ENCODE data around the gene GSE1.

GSE1 gene

DNA sequence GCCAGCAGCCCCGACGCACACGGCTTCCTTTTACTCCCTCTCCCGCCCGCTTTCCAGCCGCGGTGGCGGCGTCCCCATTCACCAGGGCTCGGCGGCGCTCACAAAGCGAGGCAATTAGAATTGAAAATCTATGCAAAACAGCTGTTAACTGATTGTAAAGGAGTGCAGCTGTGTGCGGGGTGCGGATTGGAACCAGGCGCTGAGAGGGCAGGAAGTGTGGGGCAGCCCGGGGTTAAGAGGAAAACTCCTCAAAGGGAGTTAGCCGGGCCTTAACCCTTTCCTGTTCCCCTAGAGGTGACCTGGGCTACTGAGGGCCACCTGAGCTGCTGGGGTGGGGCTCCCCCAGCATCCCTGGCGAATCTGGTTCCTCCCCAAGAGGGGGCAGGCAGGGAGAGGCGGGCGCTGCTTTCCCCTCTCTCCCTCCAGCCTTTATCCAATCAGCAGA, 5.8 kb upstream of the GSE1 start:
- FAIRE-seq = no peak

DNA sequence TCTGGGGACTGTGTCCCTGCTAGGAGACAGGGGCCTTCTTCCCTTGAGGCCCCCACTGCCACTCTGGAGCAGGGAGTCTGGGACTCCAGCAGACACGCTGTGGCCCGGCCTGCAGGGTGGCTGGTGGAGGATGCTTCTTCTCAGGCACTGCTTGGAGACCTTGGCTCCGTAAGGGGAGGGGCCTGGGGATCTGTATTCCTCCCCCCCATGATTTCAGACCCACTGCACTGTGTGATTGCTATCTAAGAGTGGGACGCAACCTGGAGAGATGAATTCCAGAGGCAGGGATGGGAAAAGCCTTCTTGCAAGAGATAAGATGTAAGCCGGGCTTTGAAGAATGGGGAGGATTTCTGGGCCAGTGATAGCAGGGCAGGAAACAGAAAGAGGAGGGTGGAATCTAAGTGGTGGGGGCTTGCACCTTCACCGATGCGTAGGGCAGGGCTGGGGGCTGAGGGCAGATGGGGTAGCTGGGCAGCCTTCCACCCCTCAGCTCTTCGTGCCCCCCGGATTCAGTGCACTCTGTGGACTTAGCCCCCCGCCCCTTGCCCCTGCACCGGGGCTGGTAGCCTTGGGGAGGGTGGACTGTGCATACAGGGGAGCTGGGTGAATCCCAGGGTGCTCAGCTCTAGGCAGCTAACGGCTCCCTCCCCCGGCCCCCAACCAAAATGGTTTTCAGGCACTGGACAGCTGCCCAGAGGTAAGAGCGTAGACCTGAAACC, 5.2 kb upstream of the GSE1 start:
- no peak for FAIRE-seq

DNA sequence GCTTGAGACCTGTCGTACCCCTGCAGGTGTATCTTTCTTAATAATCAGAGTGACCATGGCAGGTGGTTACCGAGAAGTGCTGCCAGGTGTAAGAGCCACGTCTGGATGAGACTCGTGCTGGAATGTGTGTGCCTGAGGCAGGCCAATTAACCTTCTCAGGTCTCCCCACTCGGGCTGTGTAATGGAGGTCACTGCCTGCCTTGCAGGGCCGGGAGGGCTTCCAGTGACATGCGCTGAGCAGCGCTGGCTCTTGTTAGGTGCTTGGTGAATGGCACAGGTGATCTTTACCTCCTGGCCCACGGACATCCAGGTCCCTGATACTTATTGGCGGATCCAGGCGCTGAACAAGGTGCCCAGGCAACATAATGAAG, 4.6 kb upstream of the GSE1 start:
- no peak for FAIRE-seq

DNA sequence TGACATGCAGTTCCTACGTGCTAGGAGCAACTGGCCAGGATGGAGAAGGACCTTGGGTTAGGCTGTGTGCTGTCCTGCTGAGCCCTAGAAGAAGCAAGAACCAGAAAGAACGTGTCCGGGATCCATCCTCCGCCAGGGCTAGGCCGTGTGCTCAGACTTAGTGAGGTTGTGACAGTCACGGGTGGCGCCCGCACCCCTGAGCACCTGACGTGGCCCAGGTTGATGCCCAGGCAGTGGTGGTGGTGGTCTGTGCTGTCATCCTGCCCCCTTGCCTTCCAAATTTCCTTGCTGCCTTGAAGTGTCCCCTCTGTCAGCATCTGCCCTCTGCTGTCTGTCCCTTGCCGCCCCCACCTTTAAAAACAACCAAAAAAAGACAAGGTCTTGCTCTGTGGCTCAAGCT, 4.2 kb upstream of the GSE1 start:
- no peak for FAIRE-seq

DNA sequence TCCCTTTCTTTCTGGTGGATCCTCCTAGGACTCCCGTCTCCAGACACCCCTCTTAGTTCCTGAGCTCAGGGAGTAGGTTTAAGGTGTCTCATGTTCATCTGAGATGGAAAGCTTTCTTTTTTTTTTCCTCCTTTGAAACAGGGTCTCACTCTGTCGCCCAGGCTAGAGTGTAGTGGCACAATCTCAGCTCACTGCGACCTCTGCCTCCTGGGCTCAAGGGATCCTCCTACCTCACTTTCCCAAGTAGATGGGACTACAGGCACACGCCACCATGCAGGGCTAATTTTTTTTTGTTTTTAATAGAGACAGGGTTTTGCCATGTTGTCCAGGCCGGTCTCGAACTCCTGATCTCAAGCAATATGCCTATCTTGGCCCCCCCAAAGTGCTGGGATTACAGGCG, 3.6 kb upstream of the GSE1 start:
- FAIRE-seq = no peak

DNA sequence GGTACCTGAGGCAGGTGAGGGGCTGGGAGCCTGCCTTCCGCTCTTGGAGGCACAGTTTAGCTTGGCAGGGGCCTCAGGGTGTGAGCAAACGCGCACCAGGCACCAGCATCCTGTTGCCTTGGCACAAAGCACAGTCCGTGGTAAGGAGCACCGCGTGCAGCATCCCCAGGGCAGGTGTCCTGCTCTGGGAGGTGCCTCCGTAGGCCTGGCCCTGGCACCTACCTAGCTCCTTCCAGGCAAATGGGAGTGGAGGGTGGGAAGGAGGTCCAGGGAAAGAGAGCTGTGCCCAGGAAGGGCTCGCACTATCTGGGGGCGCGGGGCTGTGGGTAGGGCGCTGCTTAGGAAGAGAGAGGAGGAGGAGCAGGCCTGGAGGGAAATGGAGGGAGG, 3.1 kb upstream of the GSE1 start:
- FAIRE-seq = no peak

DNA sequence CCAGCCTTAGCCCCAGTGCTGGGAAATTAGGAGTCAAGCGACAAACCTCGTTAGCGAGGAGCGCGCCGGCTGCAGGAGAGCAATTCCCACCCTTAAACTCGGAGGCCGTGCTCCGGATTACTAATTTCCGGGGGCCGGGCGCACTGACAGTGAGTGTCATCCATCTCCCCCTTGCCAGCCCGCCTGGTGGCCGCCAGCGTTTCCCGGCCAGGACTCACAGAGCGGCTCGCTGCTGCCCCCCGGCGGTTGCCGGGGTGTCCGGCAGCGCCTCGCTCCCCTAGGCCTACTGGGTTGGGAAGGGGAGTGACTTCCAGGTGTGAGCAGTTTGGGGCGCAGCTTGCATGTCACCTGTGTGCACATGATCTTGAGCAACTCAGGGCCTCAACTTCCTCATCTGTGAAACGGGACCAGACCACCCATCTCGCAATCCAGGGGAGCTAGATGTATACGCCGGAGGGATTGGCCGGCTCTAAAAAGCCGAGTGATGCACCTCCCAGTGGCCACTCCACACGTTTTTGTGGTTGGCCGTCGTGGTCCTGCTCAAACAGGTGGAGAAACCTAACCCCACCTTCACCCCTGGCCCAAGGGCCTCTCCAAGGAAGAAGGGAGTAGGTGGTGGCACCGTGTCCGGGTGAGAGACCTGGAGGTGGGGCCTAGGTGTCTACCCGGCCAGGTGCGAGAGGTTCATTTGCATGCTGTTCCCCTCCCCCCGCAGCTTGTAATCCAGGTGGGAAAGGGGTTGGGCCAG, 2.5 kb upstream of the GSE1 start:
- no peak for FAIRE-seq

DNA sequence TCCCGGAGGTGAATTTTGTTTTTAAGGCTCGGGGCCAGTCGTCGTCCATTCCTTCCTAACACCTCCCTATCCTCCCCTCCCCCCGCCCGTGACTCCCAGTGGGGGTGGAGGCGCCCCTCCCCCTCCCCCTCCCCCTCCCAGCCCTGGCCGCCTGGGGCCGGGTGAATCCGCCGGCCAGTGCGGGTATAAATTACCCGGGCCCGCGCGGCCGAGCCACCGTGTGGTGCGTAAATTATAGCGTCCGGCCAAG, 2.0 kb upstream of the GSE1 start:
- FAIRE-seq = no peak

DNA sequence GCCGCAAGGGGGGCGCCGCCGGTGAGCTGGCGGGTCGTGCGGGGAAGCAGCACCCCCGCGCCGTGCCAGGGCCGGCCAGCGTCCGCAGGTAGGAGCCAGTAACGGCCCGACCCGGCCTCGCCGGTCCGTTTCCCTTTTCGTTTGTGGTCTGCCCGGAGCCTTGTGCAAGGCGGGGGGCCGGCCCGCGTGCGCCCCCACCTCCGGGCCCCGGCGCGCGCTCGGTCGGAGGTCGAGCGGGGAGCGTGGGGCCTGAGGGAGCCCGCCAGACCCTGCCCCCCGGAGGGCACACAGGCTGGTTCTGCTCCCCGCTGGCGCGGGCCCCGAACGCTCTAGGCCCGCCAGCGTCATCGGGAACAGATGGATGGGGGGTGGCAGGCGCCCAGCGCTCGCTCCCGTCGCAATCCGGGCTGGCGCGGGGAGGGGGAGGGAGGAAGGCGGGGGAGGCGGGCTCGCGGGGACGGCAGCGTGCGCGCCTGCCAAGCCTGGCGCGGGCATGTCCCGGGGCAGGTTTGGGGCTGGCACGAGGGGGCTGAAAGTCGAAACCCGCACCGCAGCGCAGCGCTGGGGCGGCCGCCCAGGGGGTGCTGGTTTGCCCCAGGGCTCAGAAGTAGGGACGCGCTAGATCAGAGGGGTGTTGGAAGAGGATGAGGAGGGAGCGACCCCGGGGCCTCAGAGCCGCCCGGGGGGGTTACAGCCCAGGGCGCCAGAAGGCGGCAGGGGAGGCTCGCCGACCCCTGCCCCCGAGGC, 1.5 kb upstream of the GSE1 start:
- FAIRE-seq = no peak

DNA sequence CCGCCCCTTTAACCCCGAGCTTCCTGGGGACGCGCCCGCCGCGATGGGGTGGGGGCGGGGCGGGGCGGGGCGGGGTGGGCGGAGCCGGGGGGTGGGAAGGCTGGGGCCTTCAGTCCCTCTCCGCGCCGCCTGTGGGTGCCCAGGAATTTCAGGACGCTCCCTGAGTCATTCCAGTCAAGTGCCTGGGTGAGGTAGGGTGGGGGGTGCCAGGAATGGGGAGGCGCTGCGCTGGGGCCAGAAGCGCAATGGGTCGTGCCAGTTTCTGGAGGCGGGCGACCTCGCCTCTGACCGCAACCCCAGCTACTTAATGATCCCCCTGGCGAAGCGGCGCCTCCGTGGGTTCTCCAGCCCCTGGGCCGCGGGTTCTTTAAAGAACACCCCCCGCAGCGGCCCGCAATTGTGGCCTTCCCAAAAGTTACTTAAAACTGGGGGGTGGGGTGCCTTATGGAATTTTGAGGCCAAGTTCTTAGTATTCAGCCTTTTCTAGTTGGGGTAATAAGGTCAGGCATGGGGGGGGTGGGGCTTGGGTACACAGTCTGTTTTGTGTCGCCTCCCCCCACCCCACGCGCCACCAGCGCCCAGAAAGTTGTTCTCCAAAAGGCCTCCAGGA, 826 bp upstream of the GSE1 start:
- FAIRE-seq = no peak

DNA sequence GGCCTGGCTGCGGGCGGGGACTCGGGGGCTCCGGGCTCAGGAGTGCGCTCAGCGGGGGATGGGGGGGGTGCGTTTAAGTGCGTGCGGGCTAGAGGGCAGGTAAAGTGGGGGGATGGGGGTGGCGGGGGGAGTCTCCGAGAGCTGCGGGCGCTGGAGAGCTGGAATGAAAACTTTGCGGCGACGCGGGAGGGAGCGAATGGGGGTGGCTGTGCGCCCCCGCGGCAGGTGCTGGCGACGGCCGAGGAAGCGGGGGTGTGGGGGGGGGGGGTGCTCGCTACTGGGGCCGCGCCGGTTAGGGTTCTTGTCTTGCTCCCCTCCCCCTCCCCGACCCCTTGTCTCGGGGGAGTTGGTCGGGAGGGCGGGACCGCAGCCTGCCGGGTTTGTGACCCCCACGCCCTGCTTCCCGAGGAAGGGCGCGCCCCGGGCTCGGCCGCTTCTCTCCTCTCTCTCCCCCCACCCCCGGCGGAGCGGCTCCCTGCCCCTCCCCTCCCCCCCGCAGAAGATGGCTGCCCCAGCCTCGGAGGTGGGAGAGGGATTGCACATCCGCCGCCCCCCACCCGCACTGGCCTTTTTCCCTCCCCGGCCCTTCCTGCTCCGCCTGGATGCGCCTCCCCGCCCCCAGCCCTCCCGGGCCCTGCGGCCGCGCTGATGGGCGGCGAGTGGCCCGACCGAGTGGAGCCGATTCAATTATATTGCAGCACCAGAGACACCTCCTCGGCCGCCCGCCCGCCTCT, 649 bp downstream of the GSE1 start:
- FAIRE-seq = no peak

DNA sequence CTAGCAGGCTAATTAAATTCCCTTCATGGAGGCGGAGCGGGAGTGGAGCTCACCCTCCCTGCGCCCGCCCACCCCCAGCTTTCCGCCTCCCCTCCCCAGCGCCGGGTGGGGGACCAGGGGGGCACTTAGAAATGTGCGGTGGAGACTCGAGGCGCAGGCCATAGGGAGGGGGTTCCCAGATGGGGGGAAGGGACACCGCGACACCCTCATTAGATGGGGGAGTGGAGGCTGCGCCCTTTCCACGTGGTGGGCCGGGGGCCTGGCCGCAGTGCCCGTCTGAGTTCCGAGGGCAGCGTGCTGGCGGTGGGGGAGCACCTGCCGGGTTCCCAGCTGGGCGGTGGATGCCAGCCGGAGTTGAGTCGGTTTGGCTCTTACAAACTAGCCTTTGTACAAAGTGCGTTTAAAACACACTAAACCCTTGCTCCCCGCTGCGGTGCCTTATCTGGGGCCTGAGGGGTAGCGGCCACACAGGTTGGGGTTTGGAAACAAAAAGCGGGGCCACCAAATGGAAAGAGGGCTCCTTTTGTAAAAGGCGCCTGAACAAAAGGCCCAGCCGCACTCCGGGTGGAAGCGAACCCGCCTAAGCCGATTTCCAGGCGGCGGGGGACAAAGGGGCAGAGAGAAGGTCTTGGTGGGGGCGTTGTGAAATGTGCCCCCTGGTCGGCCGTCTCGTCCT, 1.4 kb downstream of the GSE1 start:
- FAIRE-seq = no peak

DNA sequence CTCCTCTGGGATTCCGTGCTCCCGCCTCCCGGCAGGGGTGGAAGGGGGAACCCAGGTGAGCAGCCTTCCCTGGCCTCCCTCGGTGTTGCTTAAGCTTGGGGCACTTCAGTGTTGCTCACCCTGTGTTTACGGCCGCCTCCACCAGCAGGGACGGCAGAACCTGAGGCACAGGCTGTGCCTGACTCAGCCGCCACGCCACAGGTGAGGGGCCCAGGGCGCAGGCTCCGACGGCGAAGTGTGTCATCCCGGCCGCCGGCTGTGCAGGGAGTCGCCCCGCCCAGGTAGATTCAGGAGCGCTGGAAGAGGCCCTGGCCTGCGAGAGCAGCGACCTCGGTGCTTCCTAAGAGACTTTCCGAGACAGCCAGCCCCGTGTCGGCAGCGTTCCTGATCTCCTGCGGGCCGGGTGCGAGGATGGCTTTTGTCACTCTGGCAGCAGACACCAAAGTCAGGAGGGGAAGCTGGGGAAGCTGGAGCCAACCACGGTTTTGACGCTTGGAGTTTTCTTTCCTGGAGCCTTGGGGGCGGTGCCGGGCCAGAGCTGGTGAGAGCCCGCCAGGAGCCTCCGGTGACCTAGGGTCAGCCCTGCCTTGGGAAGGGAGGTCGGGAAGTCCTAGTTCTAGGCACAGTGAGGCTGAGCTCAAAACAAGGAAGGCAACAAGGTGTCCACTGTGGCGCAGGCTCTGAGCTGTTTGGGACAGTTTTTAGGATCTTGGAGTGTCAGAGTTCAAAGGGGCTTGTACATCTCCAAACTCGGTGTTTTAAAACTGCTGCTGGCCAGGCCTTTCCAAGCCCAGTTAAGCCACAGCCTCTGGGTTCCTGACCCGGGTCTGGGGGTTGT, 2.1 kb downstream of the GSE1 start:
- no peak for FAIRE-seq

DNA sequence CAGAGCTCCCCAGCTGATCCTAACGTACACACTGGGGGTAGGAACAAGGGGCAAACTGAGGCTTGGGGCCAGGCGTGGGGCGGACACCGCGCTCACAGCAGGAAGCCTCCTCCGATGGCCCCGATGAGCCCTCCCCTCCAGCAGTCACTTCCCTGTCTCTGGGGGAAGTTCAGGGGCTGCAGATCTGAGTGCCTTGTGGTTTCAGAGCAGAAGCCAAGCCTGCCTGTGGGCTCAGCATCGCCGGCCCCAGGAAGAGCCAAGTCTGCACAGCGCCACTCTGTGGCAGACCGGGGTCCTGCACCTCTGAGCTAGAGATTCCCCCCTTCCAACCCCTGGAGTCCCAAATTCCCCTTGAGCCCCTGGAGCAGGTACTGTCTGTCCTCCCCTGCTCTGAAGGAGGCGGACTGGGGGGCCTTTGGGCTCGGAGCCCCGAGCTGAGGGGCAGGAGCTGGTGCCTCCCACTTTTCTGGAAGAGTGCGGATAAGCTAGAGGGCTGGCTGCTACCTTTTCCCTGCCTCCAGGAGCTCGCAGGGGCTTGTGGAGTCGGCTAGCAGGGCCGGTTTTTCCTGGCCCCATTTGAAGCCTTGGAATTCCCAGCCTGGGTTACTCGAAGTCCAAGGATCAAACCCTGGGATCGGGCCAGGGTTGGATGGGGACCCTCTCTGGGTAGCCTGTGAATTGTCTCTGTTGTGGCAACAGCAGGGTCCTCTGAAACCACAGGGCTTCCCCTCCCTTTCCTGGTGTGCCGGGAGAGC, 2.9 kb downstream of the GSE1 start:
- no peak for FAIRE-seq

DNA sequence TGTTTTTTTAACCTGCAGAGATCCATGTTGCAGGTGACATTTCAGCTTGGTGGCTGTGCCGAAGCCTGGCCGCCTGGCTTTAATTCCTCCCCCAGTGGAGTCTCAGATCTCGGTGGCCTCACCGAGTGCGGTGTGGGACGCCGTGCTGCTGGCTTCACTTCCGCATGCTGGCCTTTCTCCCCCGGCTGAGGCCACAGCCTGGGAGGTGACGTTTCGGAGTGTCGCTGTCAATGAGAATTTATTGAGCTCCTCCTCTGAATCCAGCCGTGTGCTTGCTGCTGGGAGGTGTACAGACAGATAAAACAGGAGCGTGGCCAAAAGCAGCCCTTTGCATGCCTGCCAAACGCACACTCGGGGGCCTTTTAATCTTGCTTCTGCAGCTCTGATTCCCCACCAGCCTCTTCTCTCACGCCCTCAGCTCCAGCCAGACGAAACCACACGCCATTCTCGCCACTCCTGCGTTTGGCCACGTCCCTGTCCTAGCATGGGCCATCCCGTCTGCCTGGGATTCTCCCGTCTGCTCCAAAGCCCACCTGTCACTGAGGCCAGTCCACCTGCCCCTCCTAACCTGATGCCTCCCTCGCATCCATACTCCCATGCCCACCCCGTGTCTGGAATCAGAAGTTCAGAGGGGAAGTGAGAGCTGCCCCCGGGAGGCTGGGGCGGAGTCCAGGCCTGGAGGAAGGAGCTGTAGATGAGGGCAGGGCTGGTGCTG, 3.6 kb downstream of the GSE1 start:
- no peak for FAIRE-seq

DNA sequence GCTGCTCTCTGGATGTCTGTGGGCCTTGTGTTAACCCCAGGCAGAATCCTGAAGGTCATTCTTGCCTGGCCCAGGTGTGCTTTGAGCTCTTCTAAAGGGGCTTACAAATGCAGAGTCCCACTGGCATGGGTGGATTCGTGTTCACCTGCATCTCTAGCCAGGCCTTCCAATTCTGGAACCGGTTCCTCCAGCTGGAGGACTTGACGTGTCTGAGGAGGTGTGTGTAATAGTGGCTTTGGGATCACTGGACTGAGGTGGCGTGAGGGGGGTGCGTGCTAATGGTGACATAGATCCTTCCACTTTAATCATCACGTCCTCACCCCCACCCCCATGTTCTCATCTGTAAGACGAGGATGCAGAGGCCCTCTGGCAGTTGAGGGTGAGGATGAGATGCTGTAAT, 4.8 kb downstream of the GSE1 start:
- no peak for FAIRE-seq

DNA sequence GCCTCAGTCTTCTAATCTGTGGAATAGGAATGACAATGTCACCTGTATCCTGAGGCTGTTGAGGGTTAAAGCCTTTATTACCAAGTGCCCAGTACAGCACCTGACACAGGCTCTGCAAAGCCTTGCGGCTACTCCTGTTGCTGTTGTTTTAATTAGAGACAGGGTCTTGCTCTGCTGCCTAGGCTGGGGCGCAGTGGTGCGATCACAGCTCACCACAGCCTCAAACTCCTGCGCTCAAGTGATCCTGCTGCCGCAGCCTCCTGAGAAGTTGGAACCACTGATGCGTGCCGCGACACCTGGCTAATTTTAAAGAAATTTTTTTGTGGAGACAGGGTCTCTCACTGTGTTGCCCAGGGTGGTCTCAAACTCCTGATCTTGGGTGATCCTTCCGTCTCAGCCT, 5.4 kb downstream of the GSE1 start:
- no peak for FAIRE-seq

DNA sequence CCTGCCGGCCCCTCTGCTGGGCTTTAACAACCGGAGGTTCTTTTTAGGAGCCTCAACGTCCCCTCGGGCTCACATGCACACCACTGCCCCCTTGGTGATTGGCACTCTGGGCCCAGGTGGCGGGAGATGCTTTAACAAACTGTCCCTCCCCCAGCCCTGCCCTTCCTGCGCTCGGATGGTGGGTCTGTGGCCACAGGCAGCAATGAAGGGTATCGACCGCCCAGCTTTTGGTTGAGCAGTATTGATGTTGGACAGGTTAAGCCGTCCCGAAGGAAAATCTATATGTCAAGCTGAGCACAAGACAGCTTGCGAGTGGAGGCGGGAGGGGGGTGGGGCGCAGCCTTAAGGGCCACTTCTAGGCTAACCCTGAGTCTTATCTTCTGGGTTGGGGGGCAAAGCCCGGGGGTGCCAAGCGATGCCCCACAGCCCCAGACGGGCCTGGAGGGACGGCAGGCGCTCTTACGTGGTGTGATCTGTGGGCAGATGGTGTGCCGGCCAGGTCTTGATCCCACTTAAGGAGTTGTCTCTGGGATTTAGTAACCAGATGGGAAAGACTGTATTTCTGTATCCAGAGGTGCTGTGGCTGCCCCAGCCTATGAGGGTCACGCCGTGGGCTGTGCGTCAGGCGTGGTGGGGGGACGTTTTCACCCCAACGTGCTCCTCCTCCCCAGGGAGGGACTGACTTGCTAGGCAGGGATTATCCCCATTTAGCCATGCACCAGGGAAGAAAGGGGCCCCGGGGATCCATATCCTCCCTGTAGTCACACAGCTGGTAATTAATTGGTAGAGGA, 6.2 kb downstream of the GSE1 start:
- FAIRE-seq = no peak

DNA sequence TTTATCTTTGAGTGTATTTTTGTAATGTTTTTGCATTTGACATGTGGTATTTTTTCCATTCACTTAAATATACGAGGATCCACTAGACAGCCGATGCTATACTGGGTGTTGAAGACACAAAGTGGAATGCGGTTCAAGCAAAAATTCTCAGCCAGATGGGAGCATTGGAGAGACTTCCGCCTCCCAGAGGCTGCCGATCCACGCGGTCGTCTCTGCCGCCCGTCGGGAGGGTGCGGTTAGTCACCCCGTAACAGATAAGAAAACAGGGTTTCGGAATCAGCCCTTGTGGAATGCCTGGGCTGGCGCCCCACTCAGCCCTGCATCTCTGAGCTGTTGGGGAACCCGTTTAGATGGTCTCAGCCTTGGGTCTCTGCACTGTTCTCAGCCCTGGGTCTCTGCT, 7.3 kb downstream of the GSE1 start:
- FAIRE-seq = no peak
